ENCODE results near the gene CHRND. TPM values are rescaled to one million over a fixed set of nuclear protein-coding genes. Genes with fewer than 3 reads are reported as not detected.

CHRND gene
- total and polyA plus RNA-seq, 2 experiments from 2014 or later: 0.10 to 0.11 TPM

GRCh38 chr2:232504438-232504837, 21.5 kb upstream of the CHRND start (continued):
- TF ChIP-seq ZNF462 (CRISPR knock-in tag; IDR thresholded peaks at IDR 0.05): no peak
- no peak for TF ChIP-seq REST (IDR thresholded peaks at IDR 0.05; ENCODE audit: unreplicated experiment)
- no peak for TF ChIP-seq NANOG (IDR thresholded peaks at IDR 0.05; ENCODE audit: borderline replicate concordance)
- TF ChIP-seq POLR2AphosphoS5 (IDR thresholded peaks at IDR 0.05; ENCODE audit: low read depth): no peak
- TF ChIP-seq ETS1 (IDR thresholded peaks at IDR 0.05): no peak
- TF ChIP-seq EZH2phosphoT487 (IDR thresholded peaks at IDR 0.05; ENCODE audit: unreplicated experiment): no peak
- TF ChIP-seq EZH2 (IDR thresholded peaks at IDR 0.05; ENCODE audit: low read depth, unreplicated experiment): no peak
- no peak for TF ChIP-seq JUNB (IDR thresholded peaks at IDR 0.05; ENCODE audit: unreplicated experiment)
- no peak for TF ChIP-seq CTCF (conservative IDR thresholded peaks at IDR 0.05; ENCODE audit: low read depth in 2 of 2)

Data from GM23338 (cell line).